Ovary (tissue), 9 donors: ENCODE measurements around the gene DSCAM. TPM values are rescaled to one million over a fixed set of nuclear protein-coding genes. Genes with fewer than 3 reads are reported as not detected.

Experiments
- DNase-seq, 5 donors: peaks; one replicate each; pipeline ENCODE4 v3.0.0-alpha.2; 2019 to 2020
- H3K27ac ChIP-seq, 2 donors: fragments of 200-600 bp; one replicate each; pipeline versions ENCODE4 v1.5.1 to v1.8.0; 2019 to 2022
- H3K27me3 ChIP-seq: fragments of 200-600 bp; one replicate; pipeline ENCODE4 v1.8.0; 2022
- H3K36me3 ChIP-seq: fragments of 200-600 bp; sonication (generic); one replicate; pipeline ENCODE4 v1.5.1; 2019
- H3K4me1 ChIP-seq: one replicate; pipeline ENCODE4 v1.8.1; 2013; ENCODE audit warnings: mild to moderate bottlenecking, moderate library complexity; ENCODE audit not compliant: insufficient read depth
- H3K4me3 ChIP-seq: fragments of 200-600 bp; sonication (generic); one replicate; pipeline ENCODE4 v1.5.1; 2017
- H3K9me3 ChIP-seq, 2 donors: fragments of 200-600 bp in 1 of 2; sonication (generic) in 1 of 2; one replicate each; pipeline versions ENCODE4 v1.5.1 to v1.8.1; 2013 to 2019; ENCODE audit warnings: mild to moderate bottlenecking in 1 of 2, moderate library complexity in 1 of 2
- CTCF ChIP-seq, 3 donors: fragments of 450-650 bp in 2 of 3; fragments of 200-600 bp in 1 of 3; IDR thresholded peaks; one replicate each; pipeline versions ENCODE4 v1.5.1 to v1.8.0; 2016 to 2022; ENCODE audit warnings: antibody characterized with exemption in 3 of 3, mild to moderate bottlenecking in 1 of 3
- EP300 ChIP-seq: sonication (generic); formaldehyde crosslinking; IDR thresholded peaks from one replicate; pipeline ENCODE4 v1.6.1; 2017; ENCODE audit warnings: antibody characterized with exemption
- POLR2A ChIP-seq: fragments of 450-650 bp; IDR thresholded peaks from one replicate; pipeline ENCODE4 v1.6.1; 2017; ENCODE audit warnings: antibody characterized with exemption, mild to moderate bottlenecking, moderate library complexity
- WGBS, 3 donors: extraction: QIAGEN DNeasy Blood & Tissue Kit in 1 of 3; methylation state at CpG; one replicate each; pipeline versions ENCODE4 v1.1.5 to v1.1.7; 2013 to 2017; 5-methylcytosine and 5-hydroxymethylcytosine counted together
- intact Hi-C, 4 donors: fragments of 100-400 bp; cut with DNase I; formaldehyde crosslinking; loops; one replicate each; pipeline versions ENCODE4 v1.11.0 to v1.15.1; 2022 to 2023
- polyA plus RNA-seq, 2 donors: library from polyadenylated mRNA; stranded (reverse); fragments of 200-250 nt in 1 of 2; fragments of 350-450 nt in 1 of 2; fragmentation: Illumina TruSeq in 1 of 2; extraction: RNeasy Lipid Tissue Mini Kit (QIAGEN cat#74804) in 1 of 2; gene quantifications; one replicate each; pipeline ENCODE4 v1.2.3, GENCODE V29; 2013 to 2014
- total RNA-seq, 7 donors: library from RNA; depleted of rRNA in 2 of 7; stranded (reverse); fragments of >200 nt in 2 of 7; fragmentation: NEBNext Ultra II Directional in 3 of 7; extraction: Animal tissue kit (Norgen Biotek cat#: 25700) in 3 of 7; gene quantifications; one replicate each; pipeline versions ENCODE4 v1.1.0 to v1.2.4, GENCODE V29; 2016 to 2023
- donor health status: DM: no; HTN: no; CAD: no; lungs with moderate emphysema.
- donor health status: DM: no; HTN: no; CAD: no.
- donor health status: Bipolar disorder and iron deficiency.
- donor health status: DM: yes; HTN: yes; CAD: no.
- donor health status: DM: no; HTN: no; CAD: no.
- donor health status: DM: yes; HTN: yes; CAD: no.

The DSCAM gene
- total and polyA plus RNA-seq, 9 donors: under 0.01 to 0.12 (median 0.04) TPM; not detected in 5

- 36 to 46% (median 42%) methylated on average over 2 of the region's 2 CpGs for WGBS, 3 donors
- Histone ChIP-seq H3K4me3 (no peak overlapping the region), H3K27me3 (no peaks in the 10 kb centered on the region), H3K36me3 (no peaks in the 10 kb centered on the region), H3K27ac (no peak overlapping the region), H3K4me1 (no peaks in the 10 kb centered on the region), H3K9me3 (no peaks in the 10 kb centered on the region)
- intact Hi-C loops: no loop called here
- DNase-seq: no peak
- TF ChIP-seq POLR2A (no peak), EP300 (no peak), CTCF (IDR thresholded peaks at IDR 0.05) (no peak)
Observed at GRCh38 chr21:40839521-40839920, 7.4 kb downstream of the DSCAM start.

- intact Hi-C loops: no loop called here
- 66 to 78% (median 78%) methylated on average over 5 of the region's 5 CpGs for WGBS, 3 donors
- TF ChIP-seq EP300 (no peak), CTCF (IDR thresholded peaks at IDR 0.05) (no peak), POLR2A (no peak)
- Histone ChIP-seq H3K27me3 (no peaks in the 10 kb centered on the region), H3K4me1 (no peaks in the 10 kb centered on the region), H3K27ac (no peak overlapping the region), H3K9me3 (no peaks in the 10 kb centered on the region), H3K4me3 (no peak overlapping the region), H3K36me3 (no peaks in the 10 kb centered on the region)
- no peak for DNase-seq
Observed at GRCh38 chr21:40837456-40837855, 9.5 kb downstream of the DSCAM start.

- H3K4me1 ChIP-seq: no peaks in the 10 kb centered on the region
- intact Hi-C loops: no loop called here
- no peaks in the 10 kb centered on the region for H3K9me3 ChIP-seq
- TF ChIP-seq POLR2A: no peak
- no peak for TF ChIP-seq EP300
- no peak for TF ChIP-seq CTCF (IDR thresholded peaks at IDR 0.05)
- no peaks in the 10 kb centered on the region for H3K36me3 ChIP-seq
- no peak overlapping the region for H3K4me3 ChIP-seq
- 55 to 59% (median 56%) methylated on average over 2 of the region's 2 CpGs for WGBS, 3 donors
- no peak for DNase-seq
- no peak overlapping the region for H3K27ac ChIP-seq
- no peaks in the 10 kb centered on the region for H3K27me3 ChIP-seq
Observed at GRCh38 chr21:40835184-40835694, 11.7 kb downstream of the DSCAM start.

GRCh38 chr21:40833184-40833583, 13.8 kb downstream of the DSCAM start:
- intact Hi-C loops: loop anchor here in 1 of 4 donors (5.0 kb wide), 1 partner anchor 1979 kb away; no protein-coding TSS in a partner anchor
- H3K36me3 ChIP-seq: no peaks in the 10 kb centered on the region
- TF ChIP-seq CTCF (IDR thresholded peaks at IDR 0.05) (no peak), POLR2A (no peak), EP300 (no peak)

More at GRCh38 chr21:40833184-40833583, 13.8 kb downstream of the DSCAM start:
- Histone ChIP-seq H3K4me3 (no peak overlapping the region), H3K9me3 (no peaks in the 10 kb centered on the region), H3K4me1 (no peaks in the 10 kb centered on the region), H3K27ac (no peak overlapping the region), H3K27me3 (no peaks in the 10 kb centered on the region)
- no peak for DNase-seq
- 82 to 86% (median 83%) methylated on average over 6 of the region's 6 CpGs for WGBS, 3 donors
